ENCODE measurements around the gene TRIO. TPM values are rescaled to one million over a fixed set of nuclear protein-coding genes. Genes with fewer than 3 reads are reported as not detected.

Gene TRIO
- total RNA-seq, 1 donor from 2014 or later = 200 TPM

- peak; percentile 64 for DNase-seq (ENCODE audit: low spot score)
- Mint-ChIP-seq H3K27me3 (ENCODE audit: low read depth) (no peaks in the 10 kb centered on the region), H3K4me3 (ENCODE audit: unreplicated experiment) (no peak overlapping the region), H3K27ac (ENCODE audit: unreplicated experiment) (no peak overlapping the region), H3K9me3 (ENCODE audit: low read depth) (no peaks in the 10 kb centered on the region), H3K36me3 (ENCODE audit: low read depth) (peaks cover 37% of the 10 kb centered on the region), H3K4me1 (ENCODE audit: low read depth) (no peaks in the 10 kb centered on the region)
- no peak for TF ChIP-seq CTCF (IDR thresholded peaks at IDR 0.05)
Measured at GRCh38 chr5:14504816-14505215, 361.7 kb downstream of the TRIO start.

GRCh38 chr5:14505310-14506139, 362.4 kb downstream of the TRIO start:
- H3K4me1 Mint-ChIP-seq (ENCODE audit: low read depth) = peaks cover 3% of the 10 kb centered on the region
- DNase-seq (ENCODE audit: low spot score) = peak; percentile 63
- H3K36me3 Mint-ChIP-seq (ENCODE audit: low read depth) = peaks cover 38% of the 10 kb centered on the region
- peak; percentile 48 for TF ChIP-seq CTCF (IDR thresholded peaks at IDR 0.05)
- H3K9me3 Mint-ChIP-seq (ENCODE audit: low read depth) = no peaks in the 10 kb centered on the region
- H3K4me3 Mint-ChIP-seq (ENCODE audit: unreplicated experiment) = no peak overlapping the region
- peak overlapping the region; percentile 51 for H3K27ac Mint-ChIP-seq (ENCODE audit: unreplicated experiment)
- no peaks in the 10 kb centered on the region for H3K27me3 Mint-ChIP-seq (ENCODE audit: low read depth)

- H3K27ac Mint-ChIP-seq (ENCODE audit: unreplicated experiment) = no peak overlapping the region
- peaks cover 3% of the 10 kb centered on the region for H3K4me1 Mint-ChIP-seq (ENCODE audit: low read depth)
Measured at GRCh38 chr5:14506140-14506538, 363.0 kb downstream of the TRIO start.

GRCh38 chr5:14506661-14507060, 363.5 kb downstream of the TRIO start:
- H3K36me3 Mint-ChIP-seq (ENCODE audit: low read depth) = peaks cover 35% of the 10 kb centered on the region
- H3K9me3 Mint-ChIP-seq (ENCODE audit: low read depth) = no peaks in the 10 kb centered on the region
- DNase-seq (ENCODE audit: low spot score) = peak; percentile 65
- H3K27me3 Mint-ChIP-seq (ENCODE audit: low read depth) = no peaks in the 10 kb centered on the region
- H3K27ac Mint-ChIP-seq (ENCODE audit: unreplicated experiment) = no peak overlapping the region
- H3K4me3 Mint-ChIP-seq (ENCODE audit: unreplicated experiment) = no peak overlapping the region
- no peak for TF ChIP-seq CTCF (IDR thresholded peaks at IDR 0.05)
- H3K4me1 Mint-ChIP-seq (ENCODE audit: low read depth) = peaks cover 3% of the 10 kb centered on the region

More at GRCh38 chr5:14506140-14506538, 363.0 kb downstream of the TRIO start:
- no peak for TF ChIP-seq CTCF (IDR thresholded peaks at IDR 0.05)
- no peaks in the 10 kb centered on the region for H3K27me3 Mint-ChIP-seq (ENCODE audit: low read depth)
- DNase-seq (ENCODE audit: low spot score) = no peak
- H3K36me3 Mint-ChIP-seq (ENCODE audit: low read depth) = peaks cover 38% of the 10 kb centered on the region
- no peaks in the 10 kb centered on the region for H3K9me3 Mint-ChIP-seq (ENCODE audit: low read depth)
- H3K4me3 Mint-ChIP-seq (ENCODE audit: unreplicated experiment) = no peak overlapping the region

- Mint-ChIP-seq H3K27ac (ENCODE audit: unreplicated experiment) (peak overlapping the region; percentile 29), H3K27me3 (ENCODE audit: low read depth) (no peaks in the 10 kb centered on the region), H3K4me3 (ENCODE audit: unreplicated experiment) (no peak overlapping the region), H3K36me3 (ENCODE audit: low read depth) (peaks cover 33% of the 10 kb centered on the region), H3K9me3 (ENCODE audit: low read depth) (no peaks in the 10 kb centered on the region), H3K4me1 (ENCODE audit: low read depth) (peaks cover 3% of the 10 kb centered on the region)
- no peak for TF ChIP-seq CTCF (IDR thresholded peaks at IDR 0.05)
- peak; percentile 68 for DNase-seq (ENCODE audit: low spot score)
Measured at GRCh38 chr5:14507156-14507941, 364.2 kb downstream of the TRIO start.

Data from chondrocyte (in vitro differentiated cells).